Stimulated activated naive B cell treated with anti-CD40 and anti-IgM and Interleukin-4, amounts not matched to agents 10 μg/mL and 1 μg/mL and 100 μg/mL, for 72 hours (primary cell): ENCODE measurements around the gene TAS2R41.
"Not testable (repeated sequence)": the region's sequence is repeated elsewhere in the genome, so short reads cannot be mapped to it uniquely, and the experiment has no call there.

Experiments
- ATAC-seq, 2 donors: fragments of 150-1000 bp; cut with Tn5 transposase; replicated peaks; 2 replicates each; pipeline ENCODE4 v1.10.0; 2021; ENCODE audit warnings: moderate library complexity in 1 of 2
- DNase-seq: peaks from one replicate; pipeline ENCODE4 v3.0.0; 2021
- H3K27ac Mint-ChIP-seq: one replicate; pipeline ENCODE4 v1.8.0; 2022; ENCODE audit warnings: mild to moderate bottlenecking, mixed read lengths
- H3K27me3 Mint-ChIP-seq, 2 donors: one replicate each; pipeline ENCODE4 v1.8.0; 2022; ENCODE audit warnings: mixed read lengths in 2 of 2
- H3K36me3 Mint-ChIP-seq, 2 donors: one replicate each; pipeline ENCODE4 v1.8.0; 2022; ENCODE audit warnings: mixed read lengths in 2 of 2, mild to moderate bottlenecking in 1 of 2
- H3K4me1 Mint-ChIP-seq, 2 donors: one replicate each; pipeline ENCODE4 v1.8.0; 2022; ENCODE audit warnings: mixed read lengths in 2 of 2, mild to moderate bottlenecking in 1 of 2
- H3K4me3 Mint-ChIP-seq, 2 donors: one replicate each; pipeline ENCODE4 v1.8.0; 2022; ENCODE audit warnings: mild to moderate bottlenecking in 2 of 2, mixed read lengths in 2 of 2, moderate library complexity in 1 of 2
- H3K9me3 Mint-ChIP-seq, 2 donors: one replicate each; pipeline ENCODE4 v1.8.0; 2022; ENCODE audit warnings: mixed read lengths in 2 of 2, mild to moderate bottlenecking in 1 of 2

TAS2R41 gene

DNA sequence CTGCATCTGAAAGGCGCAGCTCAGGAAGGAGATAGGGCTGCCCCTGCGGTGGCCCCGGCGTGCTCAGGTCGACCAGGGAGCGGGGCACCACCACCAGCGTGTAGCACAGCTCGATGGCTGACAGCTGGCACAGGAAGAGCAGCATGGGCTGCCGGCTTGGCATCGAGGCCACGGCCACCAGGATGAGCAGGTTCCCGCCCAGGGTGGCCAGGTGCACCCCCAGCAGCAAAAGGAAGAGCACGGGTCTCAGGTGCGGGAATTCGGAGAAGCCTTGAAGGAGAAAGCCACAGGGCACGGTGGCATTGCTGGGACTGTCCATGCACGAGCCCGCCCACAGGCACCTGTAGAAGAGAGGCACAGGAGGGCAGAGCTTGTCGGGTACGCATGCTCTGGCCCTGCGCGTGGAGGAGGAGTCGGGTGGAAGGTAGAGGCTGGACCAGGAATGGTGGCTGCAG is 33.9 kb downstream of the TAS2R41 start:
- Mint-ChIP-seq H3K4me3 (no peak overlapping the region), H3K36me3 (no peaks in the 10 kb centered on the region), H3K9me3 (no peaks in the 10 kb centered on the region), H3K27ac (no peak overlapping the region), H3K4me1 (no peaks in the 10 kb centered on the region), H3K27me3 (no peaks in the 10 kb centered on the region)
- ATAC-seq (no peak), DNase-seq (no peak)

DNA sequence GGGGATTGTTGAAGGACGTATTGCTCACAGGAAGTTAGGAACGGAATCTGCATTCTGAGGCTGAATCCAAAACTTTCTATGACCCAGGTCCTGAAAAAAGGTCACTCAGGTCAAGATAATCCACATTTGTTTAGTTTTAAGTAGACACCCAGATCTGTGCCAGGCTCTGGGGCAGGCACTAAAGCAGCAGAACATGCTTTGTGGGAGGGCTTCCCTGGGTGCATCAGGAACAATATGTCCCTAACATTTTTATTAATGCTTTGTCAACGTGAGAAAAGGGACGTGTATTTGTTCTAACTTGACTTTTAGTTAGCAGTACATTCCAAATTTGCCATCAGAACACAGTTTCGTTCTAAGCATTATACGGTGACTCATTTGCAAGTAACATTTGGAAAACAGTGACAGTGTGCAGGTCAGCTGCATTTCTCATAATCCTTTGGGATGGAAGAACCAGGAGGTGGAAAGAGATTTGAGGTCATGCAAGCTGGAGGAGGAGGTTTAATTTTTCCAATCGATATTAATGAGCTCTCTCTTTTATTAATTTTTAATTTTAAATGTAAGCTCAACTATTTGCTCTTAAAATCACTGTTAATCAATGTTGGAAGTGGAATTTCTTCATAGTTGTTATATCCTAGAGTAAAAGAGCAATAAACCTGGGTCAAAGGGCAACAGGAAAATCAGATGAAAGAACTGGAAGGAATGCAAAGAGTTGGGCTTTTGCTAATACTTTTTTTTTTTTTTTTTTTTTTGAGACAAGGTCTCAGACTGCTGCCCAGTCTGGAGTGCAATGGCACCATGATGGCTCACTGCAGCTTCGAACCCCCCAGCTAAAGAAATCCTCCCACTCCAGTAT is 35.0 kb downstream of the TAS2R41 start:
- DNase-seq (no peak), ATAC-seq (no peak)
- Mint-ChIP-seq H3K36me3 (no peaks in the 10 kb centered on the region), H3K4me3 (no peak overlapping the region), H3K27ac (no peak overlapping the region), H3K27me3 (peaks cover 7 to 8% of the 10 kb centered on the region in 2 donors), H3K4me1 (no peaks in the 10 kb centered on the region), H3K9me3 (no peaks in the 10 kb centered on the region)

DNA sequence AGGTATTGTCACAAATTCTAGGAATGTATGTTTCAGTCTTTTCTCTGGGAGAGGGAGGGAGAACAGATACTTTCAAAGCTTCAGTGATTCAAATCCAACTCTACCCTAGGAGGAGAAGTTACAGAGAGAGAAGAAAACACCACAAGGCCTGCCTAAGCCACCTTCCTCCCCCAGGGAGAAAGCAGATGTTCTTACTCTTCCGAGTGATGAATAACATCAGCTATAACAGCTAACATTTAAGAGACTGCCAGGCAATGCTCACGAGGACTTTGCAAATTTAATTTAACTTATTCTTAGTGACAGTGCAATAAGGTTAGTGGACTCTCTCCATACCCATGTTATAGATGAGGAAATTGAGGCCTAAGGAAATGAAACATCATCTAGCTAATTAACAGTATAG is 36.8 kb downstream of the TAS2R41 start:
- DNase-seq (no peak), ATAC-seq (no peak)
- Mint-ChIP-seq H3K27me3 (peaks cover 12 to 19% of the 10 kb centered on the region in 2 donors), H3K4me3 (no peak overlapping the region), H3K9me3 (no peaks in the 10 kb centered on the region), H3K4me1 (no peaks in the 10 kb centered on the region), H3K36me3 (no peaks in the 10 kb centered on the region), H3K27ac (no peak overlapping the region)

DNA sequence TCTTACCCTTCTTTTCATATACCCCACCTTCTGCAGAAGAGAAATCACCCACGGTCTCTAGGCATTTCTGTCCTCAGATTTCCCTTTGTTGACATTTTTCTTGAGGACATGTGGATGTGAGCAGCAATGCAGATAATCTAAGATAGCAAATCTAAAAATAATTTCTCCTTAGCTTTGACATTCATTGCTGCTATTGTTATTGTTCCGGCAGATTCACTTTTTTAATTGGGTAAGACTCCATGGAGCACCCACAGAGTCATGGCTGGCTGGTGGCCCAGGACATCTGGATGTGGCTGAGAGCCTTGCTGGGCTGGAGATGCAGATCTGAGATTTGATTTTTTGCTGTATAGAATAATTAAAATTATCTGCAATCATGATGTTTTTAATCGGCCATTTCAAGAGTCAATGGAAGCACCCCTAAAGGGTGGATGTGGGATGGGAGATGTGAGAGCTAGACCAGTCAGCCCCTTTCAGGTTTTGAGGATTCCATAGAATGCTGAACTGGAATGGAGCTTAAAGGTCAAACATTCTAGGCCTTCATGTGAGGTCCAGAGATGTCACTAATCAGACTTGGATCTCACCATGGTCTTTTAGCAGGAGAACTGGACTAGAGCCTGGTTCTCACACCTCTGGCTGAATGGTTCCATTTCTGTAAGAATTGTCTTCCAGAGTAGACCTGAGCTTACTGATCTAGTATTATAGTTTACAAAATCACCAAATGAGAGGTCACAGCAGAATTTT is 37.5 kb downstream of the TAS2R41 start:
- H3K9me3 Mint-ChIP-seq, result no peaks in the 10 kb centered on the region
- no peaks in the 10 kb centered on the region for H3K4me1 Mint-ChIP-seq
- H3K4me3 Mint-ChIP-seq, result no peak overlapping the region
- peaks cover 13 to 26% of the 10 kb centered on the region in 2 donors for H3K27me3 Mint-ChIP-seq
- H3K36me3 Mint-ChIP-seq, result no peaks in the 10 kb centered on the region
- no peak for DNase-seq
- ATAC-seq, result no peak
- no peak overlapping the region for H3K27ac Mint-ChIP-seq

DNA sequence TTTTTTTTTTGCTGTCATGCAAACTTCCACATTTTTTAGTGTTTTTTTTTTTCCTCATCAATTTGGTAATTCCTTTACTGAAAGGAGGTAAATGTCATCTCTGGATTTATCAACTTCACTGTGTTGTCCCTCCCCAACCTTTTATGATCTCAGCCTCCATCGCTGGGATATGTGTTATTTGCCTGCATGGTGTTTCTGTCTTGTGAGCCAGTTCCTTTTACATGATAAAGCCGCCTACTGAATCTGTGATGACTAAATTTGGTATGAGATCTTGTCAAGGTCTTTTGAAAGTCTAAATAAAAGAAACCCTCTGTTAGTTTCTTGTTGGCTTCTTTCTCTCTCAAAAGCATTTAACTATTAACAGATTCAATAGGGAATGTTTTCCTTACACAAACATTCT is 39.3 kb downstream of the TAS2R41 start:
- no peak for DNase-seq
- no peak overlapping the region for H3K27ac Mint-ChIP-seq
- H3K4me3 Mint-ChIP-seq, result no peak overlapping the region
- H3K9me3 Mint-ChIP-seq, result no peaks in the 10 kb centered on the region
- no peaks in the 10 kb centered on the region for H3K4me1 Mint-ChIP-seq
- no peaks in the 10 kb centered on the region for H3K36me3 Mint-ChIP-seq
- no peak for ATAC-seq
- peaks cover 22 to 35% of the 10 kb centered on the region in 2 donors for H3K27me3 Mint-ChIP-seq

DNA sequence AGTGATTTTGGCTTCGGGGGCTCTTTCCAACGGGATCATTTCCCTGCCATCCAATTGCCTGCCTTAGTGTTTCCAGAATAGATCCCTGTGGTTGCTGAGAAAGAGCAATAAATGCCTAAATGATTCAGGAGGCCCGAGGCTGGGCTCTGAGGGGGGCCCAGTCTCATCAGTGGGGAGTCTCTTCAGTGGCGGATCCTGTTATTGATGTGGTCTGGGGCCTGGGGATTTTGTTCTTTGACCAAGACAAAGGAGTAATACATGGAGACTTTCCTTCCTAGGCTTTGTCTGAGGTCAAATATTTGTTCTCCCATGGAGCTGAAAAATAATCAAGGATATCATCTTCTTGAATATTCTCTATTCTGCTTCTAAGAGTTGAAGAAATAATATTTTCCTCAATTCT is 40.8 kb downstream of the TAS2R41 start:
- Mint-ChIP-seq H3K9me3 (no peaks in the 10 kb centered on the region), H3K27me3 (peaks cover 22 to 35% of the 10 kb centered on the region in 2 donors), H3K27ac (no peak overlapping the region), H3K36me3 (no peaks in the 10 kb centered on the region), H3K4me1 (no peaks in the 10 kb centered on the region), H3K4me3 (no peak overlapping the region)
- DNase-seq (no peak), ATAC-seq (no peak)

DNA sequence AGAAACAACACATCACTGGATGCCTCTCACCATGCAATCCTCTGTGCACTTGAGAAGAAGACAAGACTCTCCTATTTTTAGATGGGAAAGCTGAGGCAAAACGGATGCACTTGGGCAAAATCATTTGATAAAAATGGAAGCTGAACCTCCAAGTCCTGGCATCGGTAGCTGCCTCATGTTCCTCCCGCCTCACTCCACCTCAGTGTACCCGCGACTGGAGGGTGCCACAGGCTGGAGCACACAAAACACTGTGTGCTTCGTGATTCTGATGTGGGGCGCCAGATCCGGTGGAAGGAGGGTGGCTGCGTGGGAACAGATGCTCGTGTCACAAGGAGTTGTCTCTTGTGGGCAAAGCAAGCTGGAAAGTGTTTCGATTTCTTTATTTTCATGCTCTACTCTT is 41.3 kb downstream of the TAS2R41 start:
- no peaks in the 10 kb centered on the region for H3K9me3 Mint-ChIP-seq
- no peaks in the 10 kb centered on the region for H3K4me1 Mint-ChIP-seq
- no peak for DNase-seq
- no peak overlapping the region for H3K4me3 Mint-ChIP-seq
- peaks cover 22 to 35% of the 10 kb centered on the region in 2 donors for H3K27me3 Mint-ChIP-seq
- ATAC-seq, result no peak
- H3K27ac Mint-ChIP-seq, result no peak overlapping the region
- no peaks in the 10 kb centered on the region for H3K36me3 Mint-ChIP-seq

DNA sequence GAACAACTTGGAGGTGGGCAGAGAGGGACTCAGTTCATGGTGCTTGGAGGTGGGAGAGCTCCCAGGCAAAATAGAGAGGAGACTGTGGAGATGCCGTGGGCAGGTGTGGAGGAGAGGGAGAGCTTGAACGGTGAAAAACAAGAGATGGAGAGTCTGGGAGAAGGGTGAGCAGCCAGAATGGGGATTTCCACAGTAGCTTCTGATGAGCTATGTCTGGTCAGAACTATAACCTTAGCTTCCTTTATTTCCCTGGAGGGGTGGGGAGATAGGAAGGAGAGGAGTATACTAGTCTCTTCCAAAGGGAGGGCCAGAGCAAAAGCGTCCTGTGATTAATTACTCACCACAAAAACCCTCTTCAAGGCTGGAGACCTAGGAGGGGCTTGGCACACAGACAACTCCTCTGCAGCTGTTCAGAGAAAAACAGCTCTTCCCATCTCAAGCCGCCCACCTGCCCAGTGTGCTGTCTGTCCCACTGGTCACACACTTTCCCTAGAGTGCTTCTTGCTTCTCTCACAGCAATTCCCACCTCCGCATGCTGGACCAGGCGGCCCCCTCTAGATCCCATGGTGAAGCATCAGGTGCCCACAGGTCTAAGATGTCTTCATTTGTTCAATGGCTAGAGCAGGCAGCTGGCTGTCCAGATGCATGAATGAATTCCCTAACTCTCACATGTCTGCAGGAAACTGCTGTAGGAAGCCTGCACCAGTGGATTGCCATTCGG is 41.9 kb downstream of the TAS2R41 start:
- Mint-ChIP-seq H3K4me3 (no peak overlapping the region), H3K36me3 (no peaks in the 10 kb centered on the region), H3K27me3 (peaks cover 22 to 35% of the 10 kb centered on the region in 2 donors), H3K4me1 (no peaks in the 10 kb centered on the region), H3K9me3 (no peaks in the 10 kb centered on the region), H3K27ac (no peak overlapping the region)
- ATAC-seq, result no peak
- DNase-seq, result no peak

DNA sequence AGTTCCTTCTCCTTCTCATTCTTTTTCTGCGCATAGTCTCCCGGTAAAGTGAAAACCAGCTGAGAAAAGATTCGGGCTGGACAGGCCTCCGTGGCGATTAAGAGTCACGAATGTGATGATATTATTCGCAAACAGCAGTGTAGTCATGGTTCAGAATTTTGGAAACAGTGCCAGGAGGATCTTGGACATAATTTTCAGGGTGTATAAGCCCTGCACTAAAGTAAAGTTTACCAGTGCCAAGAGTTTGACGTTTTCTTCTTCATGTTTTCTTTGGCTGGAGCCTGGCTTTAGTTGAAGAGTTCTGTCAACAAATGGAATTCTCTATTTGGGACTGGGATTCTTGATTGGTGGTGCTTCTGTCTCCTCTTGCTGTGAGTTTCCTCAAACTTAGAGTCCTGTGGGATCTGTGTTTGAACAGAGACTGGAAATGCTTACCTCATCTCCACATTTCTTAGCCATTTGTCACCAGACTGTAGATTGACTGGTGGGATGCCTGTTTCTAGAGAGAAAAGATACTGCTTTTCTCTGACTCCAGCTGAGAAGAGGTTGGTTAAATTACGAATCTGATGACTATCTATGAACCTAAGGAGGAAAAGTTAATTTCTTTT is 44.7 kb downstream of the TAS2R41 start:
- H3K4me3 Mint-ChIP-seq, H3K36me3 Mint-ChIP-seq, H3K9me3 Mint-ChIP-seq, ATAC-seq, H3K4me1 Mint-ChIP-seq, DNase-seq, H3K27ac Mint-ChIP-seq: not testable (repeated sequence)
- H3K27me3 Mint-ChIP-seq, result peaks cover 16 to 29% of the 10 kb centered on the region in 2 donors
